Esophagus squamous epithelium (tissue), 4 donors: ENCODE measurements around the gene SBSN.

Experiments
- POLR2A ChIP-seq, 4 donors: fragments of 450-650 bp; IDR thresholded peaks; one replicate each; pipeline ENCODE4 v1.6.1; 2017; ENCODE audit warnings: antibody characterized with exemption in 4 of 4, mild to moderate bottlenecking in 4 of 4, moderate library complexity in 3 of 4
- TF ChIP-seq, protein P1 (sequence below), 6 experiments: fragments of 450-650 bp in 4 of 6; fragments of 200-600 bp in 2 of 6; sonication (generic) in 2 of 6; IDR thresholded peaks; one replicate each; pipeline ENCODE4 v1.5.1; 2016 to 2019; ENCODE audit warnings: antibody characterized with exemption in 6 of 6, mild to moderate bottlenecking in 4 of 6, moderate library complexity in 4 of 6

DNA sequence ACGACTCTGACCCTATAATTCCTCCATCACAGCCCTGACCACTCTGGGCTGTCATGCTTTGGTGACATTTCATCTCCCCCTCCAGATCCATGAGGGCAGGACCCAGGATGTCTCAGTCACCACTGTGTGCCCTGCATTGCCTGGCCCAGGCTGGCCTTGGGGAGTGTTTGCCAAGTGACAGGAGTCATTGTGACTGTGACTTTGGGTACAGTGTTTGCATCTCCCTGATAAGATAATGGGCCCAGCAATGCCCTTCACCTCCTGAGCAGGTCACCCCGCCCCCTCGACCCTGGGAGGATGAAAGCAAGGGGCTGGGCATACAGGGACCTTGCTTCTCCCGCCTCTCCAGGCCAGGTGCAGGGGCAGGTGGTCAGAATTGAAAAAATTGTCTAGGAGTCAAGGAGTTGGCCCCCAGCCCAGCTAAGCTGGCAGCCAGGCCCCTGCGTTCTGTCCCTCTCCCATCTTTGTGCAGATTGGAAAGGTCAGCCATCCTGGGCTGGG lies 41.2 kb upstream of the SBSN start:
- TF ChIP-seq, protein P1, sequence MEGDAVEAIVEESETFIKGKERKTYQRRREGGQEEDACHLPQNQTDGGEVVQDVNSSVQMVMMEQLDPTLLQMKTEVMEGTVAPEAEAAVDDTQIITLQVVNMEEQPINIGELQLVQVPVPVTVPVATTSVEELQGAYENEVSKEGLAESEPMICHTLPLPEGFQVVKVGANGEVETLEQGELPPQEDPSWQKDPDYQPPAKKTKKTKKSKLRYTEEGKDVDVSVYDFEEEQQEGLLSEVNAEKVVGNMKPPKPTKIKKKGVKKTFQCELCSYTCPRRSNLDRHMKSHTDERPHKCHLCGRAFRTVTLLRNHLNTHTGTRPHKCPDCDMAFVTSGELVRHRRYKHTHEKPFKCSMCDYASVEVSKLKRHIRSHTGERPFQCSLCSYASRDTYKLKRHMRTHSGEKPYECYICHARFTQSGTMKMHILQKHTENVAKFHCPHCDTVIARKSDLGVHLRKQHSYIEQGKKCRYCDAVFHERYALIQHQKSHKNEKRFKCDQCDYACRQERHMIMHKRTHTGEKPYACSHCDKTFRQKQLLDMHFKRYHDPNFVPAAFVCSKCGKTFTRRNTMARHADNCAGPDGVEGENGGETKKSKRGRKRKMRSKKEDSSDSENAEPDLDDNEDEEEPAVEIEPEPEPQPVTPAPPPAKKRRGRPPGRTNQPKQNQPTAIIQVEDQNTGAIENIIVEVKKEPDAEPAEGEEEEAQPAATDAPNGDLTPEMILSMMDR (IDR thresholded peaks at IDR 0.05) = no peak
- TF ChIP-seq POLR2A (IDR thresholded peaks at IDR 0.05) = no peak
